A673 (cell line): ENCODE measurements around the gene CHD5. TPM values are rescaled to one million over a fixed set of nuclear protein-coding genes. Genes with fewer than 3 reads are reported as not detected.

Source experiments
- BruUV-seq: library from RNA; stranded (reverse); fragments of 400-500 nt; replicated peaks from 2 replicates; lab custom pipeline; 2021; lab: Mats Ljungman, UMichigan
- CTCF ChIA-PET: fragments of 300-600 bp; sonication (Branson Sonifier 250); formaldehyde crosslinking; loops from one replicate; lab custom pipeline; 2022; ENCODE audit warnings: antibody characterized with exemption; lab: Charles Lee
- POLR2A ChIA-PET: fragments of 300-600 bp; sonication (Branson Sonifier 250); formaldehyde crosslinking; loops from one replicate; lab custom pipeline; 2022; ENCODE audit warnings: antibody characterized with exemption; ENCODE audit not compliant: low non-redundant PET; lab: Charles Lee
- DNase-seq: peaks from one replicate; pipeline ENCODE4 v3.0.0-alpha.2; 2015; ENCODE audit warnings: low spot score
- H3K27ac ChIP-seq: fragments of 200-600 bp; sonication (generic); 2 replicates; pipeline ENCODE4 v1.5.1; 2016; ENCODE audit warnings: mixed run types, low read depth, mild to moderate bottlenecking, mixed read lengths, antibody characterized with exemption, low read length; ENCODE audit not compliant: poor library complexity, severe bottlenecking
- H3K27me3 ChIP-seq: fragments of 200-600 bp; sonication (generic); replicated peaks from 2 replicates; pipeline ENCODE4 v1.6.1; 2017; ENCODE audit warnings: mixed run types, low read depth, mild to moderate bottlenecking, mixed read lengths, antibody characterized with exemption, low read length; ENCODE audit not compliant: insufficient read depth, poor library complexity
- H3K36me3 ChIP-seq: fragments of 200-600 bp; sonication (generic); 2 replicates; pipeline ENCODE4 v1.6.1; 2016; ENCODE audit warnings: mixed run types, mild to moderate bottlenecking, mixed read lengths, antibody characterized with exemption, low read length; ENCODE audit not compliant: insufficient read depth, poor library complexity, severe bottlenecking
- H3K4me1 ChIP-seq: fragments of 200-600 bp; sonication (generic); 2 replicates; pipeline ENCODE4 v1.6.1; 2017; ENCODE audit warnings: mixed run types, mild to moderate bottlenecking, mixed read lengths, antibody characterized with exemption, low read length; ENCODE audit not compliant: insufficient read depth, poor library complexity, severe bottlenecking
- H3K4me3 ChIP-seq: fragments of 200-600 bp; sonication (generic); 2 replicates; pipeline ENCODE4 v1.5.1; 2016; ENCODE audit warnings: low read depth, mixed run types, mild to moderate bottlenecking, mixed read lengths, low read length; ENCODE audit not compliant: poor library complexity, severe bottlenecking
- H3K9me3 ChIP-seq: fragments of 200-600 bp; sonication (generic); 2 replicates; pipeline ENCODE4 v1.6.1; 2016; ENCODE audit warnings: mixed run types, low read depth, mild to moderate bottlenecking, mixed read lengths, antibody characterized with exemption, low read length; ENCODE audit not compliant: poor library complexity, severe bottlenecking
- EZH2 ChIP-seq: fragments of 200-600 bp; sonication (generic); IDR thresholded peaks from 2 replicates; pipeline ENCODE4 v1.6.1; 2017; ENCODE audit warnings: borderline replicate concordance, low read depth, mild to moderate bottlenecking, mixed read lengths, antibody characterized with exemption, low read length; ENCODE audit not compliant: poor library complexity, severe bottlenecking
- intact Hi-C: fragments of 100-400 bp; cut with micrococcal nuclease; formaldehyde crosslinking; loops from one replicate; pipeline ENCODE4 v1.10.0; 2022; ENCODE audit not compliant: unreplicated experiment
- total RNA-seq: library from RNA; stranded (reverse); gene quantifications from 2 replicates; pipeline ENCODE4 v1.2.3, GENCODE V29; 2021
- TF ChIP-seq, protein P1 (sequence below): fragments of 300-800, 200-600 bp; sonication (generic); conservative IDR thresholded peaks from 2 replicates; pipeline ENCODE4 v1.5.1; 2017; ENCODE audit warnings: low read depth, mild to moderate bottlenecking, antibody characterized with exemption, low read length, moderate library complexity, mixed read lengths

Gene CHD5
- total RNA-seq, 1 experiment from 2014 or later = 0.58 TPM

DNA sequence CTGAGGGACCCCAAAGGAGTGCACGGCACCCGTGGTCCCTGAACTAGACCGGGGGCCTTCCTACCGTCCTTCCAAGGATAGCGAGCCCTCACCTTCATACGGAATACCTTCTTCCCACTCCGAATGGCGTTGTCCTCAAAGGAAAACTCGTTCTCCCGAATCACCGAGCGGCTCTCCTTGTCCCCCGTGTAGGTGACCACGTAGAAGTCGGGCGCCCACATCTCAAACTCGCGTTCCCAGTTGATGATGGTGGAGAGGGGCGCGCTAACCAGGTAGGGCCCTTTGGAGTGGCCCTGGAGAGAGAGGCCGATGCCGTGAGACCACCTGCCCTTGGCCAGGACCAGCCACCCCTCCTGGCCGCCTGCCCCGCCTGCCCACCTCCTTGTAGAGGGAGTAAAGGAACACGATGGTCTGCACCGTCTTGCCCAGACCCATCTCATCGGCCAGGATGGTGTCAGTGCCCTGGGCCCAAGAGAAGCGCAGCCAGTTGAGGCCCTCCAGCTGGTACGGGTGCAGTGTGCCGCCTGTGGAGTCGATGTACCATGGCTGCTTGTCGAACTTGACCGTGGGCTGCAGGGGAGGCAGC is 38.0 kb downstream of the CHD5 start:
- Histone ChIP-seq H3K27ac (no peak overlapping the region), H3K9me3 (no peaks in the 10 kb centered on the region), H3K4me3 (no peak overlapping the region), H3K4me1 (no peaks in the 10 kb centered on the region), H3K27me3 (no peaks in the 10 kb centered on the region), H3K36me3 (no peaks in the 10 kb centered on the region)
- TF ChIP-seq, protein P1, sequence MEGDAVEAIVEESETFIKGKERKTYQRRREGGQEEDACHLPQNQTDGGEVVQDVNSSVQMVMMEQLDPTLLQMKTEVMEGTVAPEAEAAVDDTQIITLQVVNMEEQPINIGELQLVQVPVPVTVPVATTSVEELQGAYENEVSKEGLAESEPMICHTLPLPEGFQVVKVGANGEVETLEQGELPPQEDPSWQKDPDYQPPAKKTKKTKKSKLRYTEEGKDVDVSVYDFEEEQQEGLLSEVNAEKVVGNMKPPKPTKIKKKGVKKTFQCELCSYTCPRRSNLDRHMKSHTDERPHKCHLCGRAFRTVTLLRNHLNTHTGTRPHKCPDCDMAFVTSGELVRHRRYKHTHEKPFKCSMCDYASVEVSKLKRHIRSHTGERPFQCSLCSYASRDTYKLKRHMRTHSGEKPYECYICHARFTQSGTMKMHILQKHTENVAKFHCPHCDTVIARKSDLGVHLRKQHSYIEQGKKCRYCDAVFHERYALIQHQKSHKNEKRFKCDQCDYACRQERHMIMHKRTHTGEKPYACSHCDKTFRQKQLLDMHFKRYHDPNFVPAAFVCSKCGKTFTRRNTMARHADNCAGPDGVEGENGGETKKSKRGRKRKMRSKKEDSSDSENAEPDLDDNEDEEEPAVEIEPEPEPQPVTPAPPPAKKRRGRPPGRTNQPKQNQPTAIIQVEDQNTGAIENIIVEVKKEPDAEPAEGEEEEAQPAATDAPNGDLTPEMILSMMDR = no peak
- TF ChIP-seq EZH2 = no peak
- intact Hi-C loops = no loop called here
- no TSS peak for BruUV-seq
- ChIA-PET CTCF (no interaction called here), POLR2A (no interaction called here)
- no peak for DNase-seq

DNA sequence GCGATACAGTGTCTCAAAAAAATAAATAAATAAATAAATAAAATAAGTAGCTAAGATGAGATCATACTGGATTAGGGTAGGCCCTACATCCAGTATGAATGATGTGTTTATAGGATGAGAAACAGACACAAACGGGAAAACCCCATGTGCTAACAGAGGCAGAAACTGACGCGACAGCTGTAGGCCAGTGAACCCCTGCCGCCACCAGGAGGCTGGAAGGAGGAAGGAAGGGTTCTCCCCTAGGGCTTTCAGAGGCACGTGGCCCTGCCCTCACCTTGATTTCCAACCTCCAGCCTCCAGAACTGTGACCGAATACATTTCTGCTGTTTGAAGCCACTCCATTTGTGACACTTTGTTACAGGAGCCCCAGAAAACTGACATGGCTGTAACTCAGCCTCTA is 38.5 kb downstream of the CHD5 start:
- no peak for DNase-seq
- H3K36me3 ChIP-seq = no peaks in the 10 kb centered on the region

DNA sequence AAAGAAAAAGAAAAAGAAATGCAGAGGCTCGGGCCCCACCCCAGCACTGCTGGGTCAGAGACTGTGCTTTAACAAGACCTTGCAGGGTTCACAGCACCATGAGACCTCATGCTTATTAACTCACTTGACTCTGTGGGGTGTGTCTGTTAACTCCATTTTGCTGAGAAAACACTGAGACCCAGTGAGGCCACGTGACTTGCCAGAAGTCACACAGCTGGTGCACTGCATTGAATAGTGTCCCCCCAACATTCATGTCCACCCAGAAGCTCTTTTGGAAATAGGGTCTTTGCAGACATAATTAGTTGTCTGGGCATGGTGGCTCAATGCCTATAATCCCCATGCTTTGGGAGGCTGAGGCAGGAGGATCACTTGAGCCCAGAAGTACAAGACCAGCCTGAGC is 39.7 kb downstream of the CHD5 start:
- no peak for DNase-seq
- Histone ChIP-seq H3K27me3 (no peaks in the 10 kb centered on the region), H3K4me1 (no peaks in the 10 kb centered on the region), H3K27ac (no peak overlapping the region), H3K36me3 (no peaks in the 10 kb centered on the region), H3K9me3 (no peaks in the 10 kb centered on the region), H3K4me3 (no peak overlapping the region)
- intact Hi-C loops = no loop called here
- POLR2A ChIA-PET = no interaction called here
- TF ChIP-seq, protein P1 = no peak
- TF ChIP-seq EZH2 = no peak
- BruUV-seq = no TSS peak
- CTCF ChIA-PET = no interaction called here

More for the DNA sequence above, 38.5 kb downstream of the CHD5 start:
- TF ChIP-seq EZH2 = no peak
- TF ChIP-seq, protein P1 = no peak
- H3K4me3 ChIP-seq = no peak overlapping the region
- H3K27me3 ChIP-seq = no peaks in the 10 kb centered on the region
- no peak overlapping the region for H3K27ac ChIP-seq
- intact Hi-C loops = no loop called here
- CTCF ChIA-PET = no interaction called here
- H3K9me3 ChIP-seq = no peaks in the 10 kb centered on the region
- POLR2A ChIA-PET = no interaction called here
- no peaks in the 10 kb centered on the region for H3K4me1 ChIP-seq
- BruUV-seq = no TSS peak
